H1 (cell line): ENCODE data around the gene LOX.

ENCODE experiments used
- EP300 ChIP-seq, 2 experiments: IDR thresholded peaks; 1 replicate in 1 of 2; 2 replicates in 1 of 2; pipeline ENCODE4 v1.6.1; 2011 to 2012; ENCODE audit warnings: low read depth in 2 of 2, low read length in 2 of 2, mild to moderate bottlenecking in 2 of 2, borderline replicate concordance in 1 of 2, inconsistent platforms in 1 of 2, moderate library complexity in 1 of 2
- JUN ChIP-seq: IDR thresholded peaks from 2 replicates; pipeline ENCODE4 v1.6.1; 2011; ENCODE audit warnings: low read depth, mild to moderate bottlenecking, improper control_type of control experiment, low read length
- JUND ChIP-seq: IDR thresholded peaks from 2 replicates; pipeline ENCODE4 v1.6.1; 2011; ENCODE audit warnings: mild to moderate bottlenecking, improper control_type of control experiment, low read length
- KDM5A ChIP-seq: fragments of 200-600 bp; IDR thresholded peaks from 2 replicates; pipeline ENCODE4 v1.7.1; 2012; ENCODE audit warnings: mild to moderate bottlenecking, low read length, inconsistent platforms, mixed read lengths
- MAX ChIP-seq: IDR thresholded peaks from 2 replicates; pipeline ENCODE4 v1.6.1; 2012; ENCODE audit warnings: inconsistent platforms
- RAD21 ChIP-seq, 2 experiments: IDR thresholded peaks in 1 of 2; conservative IDR thresholded peaks in 1 of 2; 2 replicates each; pipeline ENCODE4 v1.6.1; 2011; ENCODE audit warnings: low read depth in 2 of 2, low read length in 2 of 2, improper control_type of control experiment in 1 of 2, inconsistent platforms in 1 of 2, mild to moderate bottlenecking in 1 of 2, moderate library complexity in 1 of 2
- RBBP5 ChIP-seq: IDR thresholded peaks from 2 replicates; pipeline ENCODE4 v1.7.1; 2012; ENCODE audit warnings: low read depth, mild to moderate bottlenecking, inconsistent platforms, low read length, moderate library complexity, borderline replicate concordance
- RXRA ChIP-seq: IDR thresholded peaks from 2 replicates; pipeline ENCODE4 v1.6.1; 2011; ENCODE audit warnings: low read depth, mild to moderate bottlenecking, low read length, moderate library complexity; ENCODE audit not compliant: insufficient read depth
- SIRT6 ChIP-seq: IDR thresholded peaks from one replicate; pipeline ENCODE4 v1.7.1; 2012; ENCODE audit warnings: low read length, inconsistent platforms
- USF2 ChIP-seq: IDR thresholded peaks from 2 replicates; pipeline ENCODE4 v1.6.1; 2011; ENCODE audit warnings: low read length, improper control_type of control experiment
- YY1 ChIP-seq: IDR thresholded peaks from 2 replicates; pipeline ENCODE4 v1.6.1; 2011; ENCODE audit warnings: low read depth, mild to moderate bottlenecking, low read length
- ZNF274 ChIP-seq: IDR thresholded peaks from 2 replicates; pipeline ENCODE4 v1.7.0; 2012; ENCODE audit warnings: low read length, borderline replicate concordance; ENCODE audit errors: extremely low read depth
- TF ChIP-seq, protein P1 (sequence below), 3 experiments: IDR thresholded peaks; 1 replicate in 2 of 3; 2 replicates in 1 of 3; pipeline versions ENCODE4 v1.5.1 to v1.6.1; 2011; ENCODE audit warnings: low read length in 3 of 3, mild to moderate bottlenecking in 3 of 3, inconsistent platforms in 2 of 3, low read depth in 1 of 3, moderate library complexity in 1 of 3; ENCODE audit not compliant: insufficient read depth in 1 of 3; ENCODE audit errors: control extremely low read depth in 1 of 3

- TF ChIP-seq, protein P1, sequence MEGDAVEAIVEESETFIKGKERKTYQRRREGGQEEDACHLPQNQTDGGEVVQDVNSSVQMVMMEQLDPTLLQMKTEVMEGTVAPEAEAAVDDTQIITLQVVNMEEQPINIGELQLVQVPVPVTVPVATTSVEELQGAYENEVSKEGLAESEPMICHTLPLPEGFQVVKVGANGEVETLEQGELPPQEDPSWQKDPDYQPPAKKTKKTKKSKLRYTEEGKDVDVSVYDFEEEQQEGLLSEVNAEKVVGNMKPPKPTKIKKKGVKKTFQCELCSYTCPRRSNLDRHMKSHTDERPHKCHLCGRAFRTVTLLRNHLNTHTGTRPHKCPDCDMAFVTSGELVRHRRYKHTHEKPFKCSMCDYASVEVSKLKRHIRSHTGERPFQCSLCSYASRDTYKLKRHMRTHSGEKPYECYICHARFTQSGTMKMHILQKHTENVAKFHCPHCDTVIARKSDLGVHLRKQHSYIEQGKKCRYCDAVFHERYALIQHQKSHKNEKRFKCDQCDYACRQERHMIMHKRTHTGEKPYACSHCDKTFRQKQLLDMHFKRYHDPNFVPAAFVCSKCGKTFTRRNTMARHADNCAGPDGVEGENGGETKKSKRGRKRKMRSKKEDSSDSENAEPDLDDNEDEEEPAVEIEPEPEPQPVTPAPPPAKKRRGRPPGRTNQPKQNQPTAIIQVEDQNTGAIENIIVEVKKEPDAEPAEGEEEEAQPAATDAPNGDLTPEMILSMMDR (IDR thresholded peaks at IDR 0.05; ENCODE audit: control extremely low read depth in 1 of 3, insufficient read depth in 1 of 3, low read depth in 1 of 3, low read length in 3 of 3): no peak
- TF ChIP-seq JUN (no peak), MAX (no peak), KDM5A (no peak), USF2 (no peak), RBBP5 (no peak), JUND (no peak), ZNF274 (no peak), YY1 (no peak), EP300 (IDR thresholded peaks at IDR 0.05; ENCODE audit: borderline replicate concordance in 1 of 2, low read depth in 2 of 2, low read length in 2 of 2) (no peak), RAD21 (IDR thresholded peaks at IDR 0.05 in 1 of 2, conservative IDR thresholded peaks at IDR 0.05 in 1 of 2; ENCODE audit: low read depth in 2 of 2, low read length in 2 of 2) (no peak), RXRA (no peak), SIRT6 (no peak)
These were observed 15.9 kb downstream of the LOX start for GRCh38 chr5:122062205-122062604.
